GM10266 (cell line): ENCODE data around the gene NEUROG1.

ENCODE experiments used
- DNase-seq: peaks from one replicate; pipeline ENCODE4 v3.0.0; 2012; ENCODE audit errors: extremely low spot score
- CTCF ChIP-seq: IDR thresholded peaks from 2 replicates; pipeline ENCODE4 v1.5.1; 2012; ENCODE audit warnings: mild to moderate bottlenecking, low read depth; ENCODE audit not compliant: control insufficient read depth, insufficient read depth; ENCODE audit errors: missing control alignments

Gene NEUROG1, protein sequence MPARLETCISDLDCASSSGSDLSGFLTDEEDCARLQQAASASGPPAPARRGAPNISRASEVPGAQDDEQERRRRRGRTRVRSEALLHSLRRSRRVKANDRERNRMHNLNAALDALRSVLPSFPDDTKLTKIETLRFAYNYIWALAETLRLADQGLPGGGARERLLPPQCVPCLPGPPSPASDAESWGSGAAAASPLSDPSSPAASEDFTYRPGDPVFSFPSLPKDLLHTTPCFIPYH

DNA sequence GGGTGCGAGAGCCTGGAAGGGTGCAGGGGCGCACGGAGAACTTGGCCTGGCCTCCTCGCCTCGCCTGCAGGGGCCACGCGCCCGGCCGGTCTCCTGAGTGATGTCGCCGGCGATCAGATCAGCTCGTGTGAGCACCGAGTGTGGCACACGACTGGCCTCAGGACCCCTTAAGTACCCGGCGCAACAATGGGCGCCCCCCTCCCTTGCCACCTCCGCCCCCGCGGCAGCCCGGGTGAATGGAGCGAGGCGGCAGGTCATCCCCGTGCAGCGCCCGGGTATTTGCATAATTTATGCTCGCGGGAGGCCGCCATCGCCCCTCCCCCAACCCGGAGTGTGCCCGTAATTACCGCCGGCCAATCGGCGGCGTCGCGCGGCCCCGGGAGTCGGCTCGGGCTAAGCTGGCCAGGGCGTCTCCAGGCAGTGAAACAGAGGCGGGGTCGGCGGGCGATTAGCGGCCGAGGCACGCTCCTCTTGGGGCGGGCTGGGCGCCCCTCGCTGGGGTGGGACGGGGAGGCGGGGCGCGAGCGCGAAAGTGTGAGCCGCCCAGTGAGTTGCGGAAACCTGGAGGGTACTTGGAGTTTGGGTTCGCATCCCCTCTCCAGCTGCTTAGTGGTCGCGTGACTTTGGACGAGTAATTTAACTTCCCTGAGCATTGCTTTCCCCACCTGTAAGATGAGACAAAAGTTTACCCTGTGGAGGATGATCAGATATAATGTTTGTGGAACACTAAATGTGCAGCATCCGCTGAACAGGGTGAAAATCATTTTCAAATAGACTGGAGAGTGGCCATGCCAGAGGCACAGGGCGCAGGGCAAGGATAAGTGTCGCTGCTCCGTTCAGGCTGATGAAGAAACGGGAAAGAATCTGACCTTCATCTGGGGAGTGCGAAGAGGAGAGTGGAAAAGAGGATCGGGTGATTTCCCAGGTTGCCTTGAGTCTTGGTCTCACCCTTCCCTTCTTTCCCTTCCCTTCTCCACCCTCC lies at the start of gene NEUROG1:
NEUROG1 (minus strand) TSS at position 145 of the 982 bp plus-strand sequence. CDS start 274 bp downstream, outside the sequence.
- no peak for TF ChIP-seq CTCF
- DNase-seq, result no peak

DNA sequence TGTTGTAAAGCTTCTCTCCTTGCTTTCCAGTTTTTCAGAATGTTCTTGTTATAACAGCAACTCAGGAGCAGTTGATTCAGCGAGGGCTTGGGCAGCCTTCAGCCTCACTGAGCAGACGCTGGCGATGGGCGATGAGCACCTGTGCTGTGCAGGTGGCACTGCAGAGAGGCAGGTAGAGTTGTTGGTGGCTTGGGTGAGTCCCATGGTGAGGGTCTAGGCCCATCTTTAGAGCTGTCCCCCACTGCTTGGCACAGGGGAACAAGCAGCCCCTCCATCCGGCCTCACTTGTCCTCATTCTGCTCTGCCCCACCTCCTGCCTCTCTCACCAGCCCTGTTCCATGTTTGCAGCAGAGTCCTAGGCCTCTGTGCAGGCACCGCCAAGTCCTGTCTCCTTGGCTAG lies 49.2 kb upstream of the NEUROG1 start:
- DNase-seq, result no peak
- TF ChIP-seq CTCF, result no peak

GRCh38 chr5:135584276-135584675 lies 48.5 kb upstream of the NEUROG1 start:
- DNase-seq, result no peak

DNA sequence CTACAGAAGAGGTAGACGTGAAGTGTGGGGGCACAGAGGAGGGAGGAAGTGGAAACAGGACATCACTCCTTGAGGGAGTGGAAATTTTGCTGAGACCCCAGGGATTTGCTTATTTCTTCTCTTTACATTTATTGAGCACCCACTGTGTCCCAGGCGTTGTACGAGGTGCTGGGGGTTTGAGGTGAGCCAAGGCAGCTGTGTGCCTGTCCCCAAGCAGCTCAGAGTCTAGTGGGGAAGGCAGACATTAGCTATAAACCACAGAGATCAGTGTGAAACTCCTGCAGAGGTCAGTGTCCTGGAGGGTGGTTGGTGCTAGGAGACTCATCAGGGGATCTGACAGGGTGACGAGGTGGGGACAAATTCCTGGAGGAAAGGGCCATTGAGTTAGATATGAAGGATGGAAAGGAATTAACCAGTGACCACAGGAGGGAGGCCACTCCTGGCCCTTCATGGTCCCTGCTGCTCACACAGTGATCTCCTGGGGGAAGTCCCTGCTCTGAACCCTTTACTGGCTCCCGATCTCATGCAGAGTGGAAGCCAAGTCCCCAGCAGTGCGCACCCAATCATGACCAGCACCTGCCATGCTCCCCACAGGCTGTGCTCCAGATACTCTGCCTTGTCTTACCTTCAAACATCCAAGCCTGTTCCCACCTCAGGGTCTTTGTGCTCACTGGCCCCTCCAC lies 46.5 kb upstream of the NEUROG1 start:
- no peak for TF ChIP-seq CTCF
- DNase-seq, result no peak

More at GRCh38 chr5:135584276-135584675, 48.5 kb upstream of the NEUROG1 start:
- TF ChIP-seq CTCF, result no peak

GRCh38 chr5:135578685-135579341 lies 43.0 kb upstream of the NEUROG1 start, which contains the start of gene CXCL14:
CXCL14 (minus strand) TSS chr5:135578991; CDS start chr5:135578778, 213 bp downstream.
- DNase-seq, result no peak
- no peak for TF ChIP-seq CTCF

DNA sequence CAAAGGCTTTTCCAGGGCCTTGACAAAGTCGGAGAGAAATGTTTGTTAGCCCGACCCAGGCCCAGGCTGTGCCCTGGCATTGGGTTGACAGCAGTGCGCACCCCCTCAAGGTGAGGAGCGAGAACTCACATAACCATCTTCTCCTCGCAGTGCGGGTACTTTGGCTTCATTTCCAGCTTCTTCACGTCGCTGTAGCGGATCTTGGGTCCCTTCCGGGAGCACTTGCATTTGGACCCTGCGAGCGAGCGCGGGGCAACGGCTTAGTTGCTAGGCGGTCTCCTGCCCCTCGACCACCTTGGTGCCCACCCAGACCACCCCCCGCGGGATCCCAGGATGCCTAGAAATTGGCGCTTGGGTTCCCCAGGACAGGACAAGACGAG lies 42.5 kb upstream of the NEUROG1 start:
- no peak for TF ChIP-seq CTCF
- no peak for DNase-seq
